Prostate gland (tissue), 2 donors: ENCODE measurements around the gene KLHL29.

Experiments
- CTCF ChIP-seq, 4 experiments: fragments of 200-600 bp in 2 of 4; fragments of 450-650 bp in 2 of 4; sonication (generic) in 2 of 4; IDR thresholded peaks; 1 replicate in 3 of 4; 2 replicates in 1 of 4; pipeline ENCODE4 v1.5.1; 2016 to 2019; ENCODE audit warnings: antibody characterized with exemption in 4 of 4, mild to moderate bottlenecking in 2 of 4, moderate library complexity in 2 of 4
- POLR2A ChIP-seq: fragments of 450-650 bp; IDR thresholded peaks from one replicate; pipeline ENCODE4 v1.6.1; 2016; ENCODE audit warnings: antibody characterized with exemption, mild to moderate bottlenecking
- POLR2AphosphoS5 ChIP-seq: sonication (generic); formaldehyde crosslinking; IDR thresholded peaks from one replicate; pipeline ENCODE4 v1.6.1; 2017; ENCODE audit warnings: antibody characterized with exemption

GRCh38 chr2:23616630-23617029 is 231.7 kb downstream of the KLHL29 start:
- TF ChIP-seq CTCF (IDR thresholded peaks at IDR 0.05), result no peak
- TF ChIP-seq POLR2A, result no peak
- no peak for TF ChIP-seq POLR2AphosphoS5
